GM10266 (cell line): ENCODE results near the gene COL24A1.

Experiments used
- DNase-seq: peaks from one replicate; pipeline ENCODE4 v3.0.0; 2012; ENCODE audit errors: extremely low spot score
- CTCF ChIP-seq: IDR thresholded peaks from 2 replicates; pipeline ENCODE4 v1.5.1; 2012; ENCODE audit warnings: mild to moderate bottlenecking, low read depth; ENCODE audit not compliant: control insufficient read depth, insufficient read depth; ENCODE audit errors: missing control alignments

The COL24A1 gene

DNA sequence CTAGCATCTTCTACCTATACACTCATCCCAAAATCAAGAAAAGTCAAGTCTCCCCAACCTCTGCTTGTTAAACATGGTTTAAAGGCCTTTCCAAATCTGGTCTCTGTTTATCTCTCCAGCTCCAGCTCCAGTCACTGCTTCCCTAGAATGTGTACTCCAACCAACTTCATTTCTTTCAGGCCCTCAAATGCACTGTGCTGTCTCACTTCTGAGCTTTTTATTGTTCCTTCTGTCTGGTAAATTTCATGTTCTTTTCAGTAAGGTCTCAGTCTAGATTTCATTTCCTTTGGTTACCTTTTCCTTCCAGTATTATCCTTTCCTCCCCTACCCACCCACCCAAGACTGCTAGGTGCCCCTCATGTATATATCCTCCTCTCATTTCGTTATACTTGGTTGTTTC is 3.7 kb downstream of the COL24A1 start:
- DNase-seq, result no peak
- TF ChIP-seq CTCF, result no peak

- no peak for TF ChIP-seq CTCF
Measured at GRCh38 chr1:86151427-86151826, 5.1 kb downstream of the COL24A1 start.

GRCh38 chr1:86150553-86151055 is 6.0 kb downstream of the COL24A1 start:
- no peak for DNase-seq

More at GRCh38 chr1:86151427-86151826, 5.1 kb downstream of the COL24A1 start:
- no peak for DNase-seq

GRCh38 chr1:86149591-86149990 is 7.0 kb downstream of the COL24A1 start:
- DNase-seq, result no peak
- TF ChIP-seq CTCF, result no peak

More at GRCh38 chr1:86150553-86151055, 6.0 kb downstream of the COL24A1 start:
- no peak for TF ChIP-seq CTCF

- no peak for DNase-seq
- no peak for TF ChIP-seq CTCF
Measured at GRCh38 chr1:86147755-86148154, 8.8 kb downstream of the COL24A1 start.

DNA sequence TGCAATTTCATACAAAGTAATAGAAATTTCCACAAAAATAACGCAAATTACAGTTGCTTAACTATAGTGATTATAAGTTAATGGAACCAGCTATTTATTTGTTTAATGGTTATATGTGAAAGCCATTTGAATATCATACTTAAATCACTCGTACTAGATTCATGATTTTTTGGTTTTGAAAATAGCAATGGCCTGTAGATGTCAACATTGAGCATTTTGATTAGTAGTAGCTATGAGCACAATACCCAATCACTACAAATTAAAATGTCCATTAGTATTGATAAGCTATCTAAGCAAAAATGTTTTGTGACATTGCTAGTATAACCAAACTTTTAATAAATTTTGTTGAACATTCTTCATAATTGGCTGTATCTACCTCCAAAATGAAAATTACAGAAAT is 10.0 kb downstream of the COL24A1 start:
- no peak for TF ChIP-seq CTCF
- DNase-seq, result no peak

DNA sequence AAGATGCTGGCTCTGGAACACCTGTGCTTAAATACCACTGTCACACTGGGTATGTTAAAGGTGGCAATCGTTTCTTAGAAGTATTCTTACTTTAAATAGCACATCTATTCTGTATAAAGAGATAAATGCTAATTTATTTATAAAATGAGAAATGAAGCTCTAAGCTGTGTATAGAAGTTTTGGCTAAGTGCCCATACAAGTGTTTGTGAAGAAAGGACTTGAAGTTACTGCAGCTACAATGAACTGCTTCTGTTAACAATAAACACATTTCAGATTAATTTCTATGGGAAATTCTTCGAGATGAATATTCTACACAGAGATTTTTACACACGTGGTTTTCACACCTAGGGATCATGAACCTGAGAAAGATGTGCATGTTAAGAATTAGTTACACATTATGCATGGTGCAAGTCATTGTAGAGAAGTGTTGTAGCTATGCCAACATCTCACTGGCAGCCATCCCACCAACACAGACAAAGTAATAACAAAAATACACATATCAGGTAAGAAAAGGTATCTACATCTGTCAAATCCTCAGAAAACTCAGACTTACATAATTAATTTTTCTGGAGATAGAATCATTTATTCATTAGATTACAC is 16.2 kb downstream of the COL24A1 start:
- no peak for TF ChIP-seq CTCF
- no peak for DNase-seq
